SU-DHL-6 (cell line): Measurements from ENCODE around the gene NXNL1.

Experiments used
- EZH2phosphoT487 ChIP-seq: fragments of 200-600 bp; sonication (generic), shearing (Covaris generic); conservative IDR thresholded peaks from 2 replicates; pipeline ENCODE4 v1.6.1; 2018; ENCODE audit warnings: mild to moderate bottlenecking, antibody characterized with exemption, low read length, moderate library complexity, mixed read lengths
- TF ChIP-seq, protein P1 (sequence below): fragments of 200-600 bp; sonication (generic); IDR thresholded peaks from one replicate; pipeline ENCODE4 v1.5.1; 2017; ENCODE audit warnings: antibody characterized with exemption, mild to moderate bottlenecking, low read length, moderate library complexity; ENCODE audit not compliant: insufficient read depth, poor library complexity, severe bottlenecking

DNA sequence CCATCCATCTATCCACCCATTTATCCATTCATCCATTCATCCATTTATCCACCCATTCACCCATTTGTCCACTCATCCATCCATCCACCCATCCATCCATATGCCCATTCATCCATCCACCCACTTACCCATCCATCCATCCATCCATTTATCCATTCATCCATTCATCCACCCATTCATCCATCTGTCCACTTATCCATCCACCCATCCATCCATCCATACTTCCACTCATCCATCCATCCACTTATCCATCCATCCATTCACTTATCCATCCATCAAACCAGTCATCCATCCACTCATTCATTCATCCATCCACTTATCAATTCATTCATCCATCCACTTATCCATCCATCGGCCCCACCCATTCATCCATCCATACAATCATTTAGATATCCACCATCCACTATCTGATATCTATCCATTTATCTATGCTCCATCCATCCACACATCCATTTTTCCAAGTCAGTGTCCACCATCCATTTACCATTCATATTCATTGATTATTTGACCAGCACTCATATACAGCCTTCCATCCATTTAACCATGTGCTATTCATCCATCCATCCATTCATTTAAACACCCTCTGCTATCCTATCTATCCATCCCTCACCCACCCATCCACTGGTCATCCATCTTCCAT is 15.1 kb downstream of the NXNL1 start:
- TF ChIP-seq, protein P1, sequence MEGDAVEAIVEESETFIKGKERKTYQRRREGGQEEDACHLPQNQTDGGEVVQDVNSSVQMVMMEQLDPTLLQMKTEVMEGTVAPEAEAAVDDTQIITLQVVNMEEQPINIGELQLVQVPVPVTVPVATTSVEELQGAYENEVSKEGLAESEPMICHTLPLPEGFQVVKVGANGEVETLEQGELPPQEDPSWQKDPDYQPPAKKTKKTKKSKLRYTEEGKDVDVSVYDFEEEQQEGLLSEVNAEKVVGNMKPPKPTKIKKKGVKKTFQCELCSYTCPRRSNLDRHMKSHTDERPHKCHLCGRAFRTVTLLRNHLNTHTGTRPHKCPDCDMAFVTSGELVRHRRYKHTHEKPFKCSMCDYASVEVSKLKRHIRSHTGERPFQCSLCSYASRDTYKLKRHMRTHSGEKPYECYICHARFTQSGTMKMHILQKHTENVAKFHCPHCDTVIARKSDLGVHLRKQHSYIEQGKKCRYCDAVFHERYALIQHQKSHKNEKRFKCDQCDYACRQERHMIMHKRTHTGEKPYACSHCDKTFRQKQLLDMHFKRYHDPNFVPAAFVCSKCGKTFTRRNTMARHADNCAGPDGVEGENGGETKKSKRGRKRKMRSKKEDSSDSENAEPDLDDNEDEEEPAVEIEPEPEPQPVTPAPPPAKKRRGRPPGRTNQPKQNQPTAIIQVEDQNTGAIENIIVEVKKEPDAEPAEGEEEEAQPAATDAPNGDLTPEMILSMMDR: no peak
- no peak for TF ChIP-seq EZH2phosphoT487
